ENCODE data around the gene OPCML.

OPCML gene

DNA sequence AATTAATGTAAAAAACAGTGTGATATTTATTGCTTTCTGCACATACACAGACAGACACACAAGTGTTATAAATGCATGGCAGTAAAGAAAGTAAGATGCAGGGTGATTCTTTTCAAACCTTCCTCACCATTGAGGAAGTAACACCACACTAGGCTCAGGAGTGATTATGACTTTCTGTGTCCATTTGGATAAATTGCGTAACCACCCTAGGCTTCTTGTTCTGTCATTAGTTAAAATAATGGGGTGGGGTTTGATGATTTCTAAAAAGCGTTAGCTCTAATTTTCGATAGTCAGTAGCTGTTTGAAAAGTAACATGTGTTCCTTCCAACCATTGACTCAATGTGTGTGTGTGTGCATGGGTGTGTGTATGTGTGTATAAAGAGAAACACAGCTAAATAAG is 1081.7 kb downstream of the OPCML start:
- no peaks in the 10 kb centered on the region; the same call in 1 of the 2 replicates for H3K9me3 ChIP-seq (ENCODE audit: insufficient read depth, low read depth, low read length)

DNA sequence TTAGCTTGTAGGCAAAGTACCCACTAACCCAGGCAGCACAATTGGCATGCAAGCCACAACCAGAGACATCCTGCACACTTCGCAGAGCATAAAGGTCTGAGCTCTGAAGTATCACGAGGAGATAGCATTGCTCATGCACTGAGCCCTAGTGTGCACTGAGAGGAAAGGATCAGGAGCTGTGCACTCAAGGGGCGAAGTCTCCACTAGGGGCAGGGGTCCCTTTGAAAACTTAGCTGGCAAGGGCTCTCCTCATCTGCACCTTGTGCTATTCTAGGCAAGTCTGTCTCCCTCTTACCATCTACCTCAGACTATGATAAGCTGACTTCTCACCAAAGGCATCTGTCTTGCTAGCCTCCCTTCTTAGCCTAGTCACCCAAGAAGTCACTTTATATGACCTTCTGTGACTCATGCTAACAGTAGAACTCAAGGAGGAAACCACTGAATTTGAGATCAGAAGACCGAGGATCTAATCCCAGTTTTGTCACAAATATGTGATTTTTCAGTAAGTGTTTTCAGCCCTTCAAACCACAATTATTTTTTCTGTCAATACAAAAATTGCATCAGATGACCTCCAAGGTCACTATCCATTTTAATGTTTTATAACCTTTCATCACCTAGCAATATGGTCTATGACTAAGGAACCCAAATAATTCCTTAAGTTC is 1083.8 kb downstream of the OPCML start:
- H3K79me2 ChIP-seq (ENCODE audit: insufficient read depth, low read length) = no peaks in the 10 kb centered on the region
- no peaks in the 10 kb centered on the region for H3K36me3 ChIP-seq (ENCODE audit: insufficient read depth, low read length)
- H3K4me3 ChIP-seq (ENCODE audit: low read length, poor library complexity, severe bottlenecking) = no peak overlapping the region
- no peaks in the 10 kb centered on the region for H4K20me1 ChIP-seq (ENCODE audit: insufficient read depth, low read length, poor library complexity, severe bottlenecking)
- H3K4me2 ChIP-seq (ENCODE audit: low read depth, low read length, poor library complexity, severe bottlenecking) = no peak overlapping the region
- no peaks in the 10 kb centered on the region for H3K9me2 ChIP-seq (replicated peaks; ENCODE audit: low read depth, low read length)
- no peak overlapping the region for H2AFZ ChIP-seq (ENCODE audit: low read length)
- no peaks in the 10 kb centered on the region for H3K4me1 ChIP-seq (ENCODE audit: insufficient read depth, low read length, poor library complexity, severe bottlenecking)
- no peaks in the 10 kb centered on the region; the same call in 1 of the 2 replicates for H3K9me3 ChIP-seq (ENCODE audit: insufficient read depth, low read depth, low read length)
- no peaks in the 10 kb centered on the region for H3K27me3 ChIP-seq (ENCODE audit: insufficient read depth, low read length, poor library complexity, severe bottlenecking)
- TF ChIP-seq EZH2phosphoT487 (IDR thresholded peaks at IDR 0.05; ENCODE audit: borderline replicate concordance) = no peak
- TF ChIP-seq, protein P1, sequence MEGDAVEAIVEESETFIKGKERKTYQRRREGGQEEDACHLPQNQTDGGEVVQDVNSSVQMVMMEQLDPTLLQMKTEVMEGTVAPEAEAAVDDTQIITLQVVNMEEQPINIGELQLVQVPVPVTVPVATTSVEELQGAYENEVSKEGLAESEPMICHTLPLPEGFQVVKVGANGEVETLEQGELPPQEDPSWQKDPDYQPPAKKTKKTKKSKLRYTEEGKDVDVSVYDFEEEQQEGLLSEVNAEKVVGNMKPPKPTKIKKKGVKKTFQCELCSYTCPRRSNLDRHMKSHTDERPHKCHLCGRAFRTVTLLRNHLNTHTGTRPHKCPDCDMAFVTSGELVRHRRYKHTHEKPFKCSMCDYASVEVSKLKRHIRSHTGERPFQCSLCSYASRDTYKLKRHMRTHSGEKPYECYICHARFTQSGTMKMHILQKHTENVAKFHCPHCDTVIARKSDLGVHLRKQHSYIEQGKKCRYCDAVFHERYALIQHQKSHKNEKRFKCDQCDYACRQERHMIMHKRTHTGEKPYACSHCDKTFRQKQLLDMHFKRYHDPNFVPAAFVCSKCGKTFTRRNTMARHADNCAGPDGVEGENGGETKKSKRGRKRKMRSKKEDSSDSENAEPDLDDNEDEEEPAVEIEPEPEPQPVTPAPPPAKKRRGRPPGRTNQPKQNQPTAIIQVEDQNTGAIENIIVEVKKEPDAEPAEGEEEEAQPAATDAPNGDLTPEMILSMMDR (conservative IDR thresholded peaks at IDR 0.05; ENCODE audit: low read length) = no peak
- H3K9ac ChIP-seq (ENCODE audit: low read depth, low read length, poor library complexity, severe bottlenecking) = no peak overlapping the region
- H3F3A ChIP-seq (ENCODE audit: low read depth) = no peaks in the 10 kb centered on the region

More for the DNA sequence above, 1081.7 kb downstream of the OPCML start:
- no peak overlapping the region for H3K9ac ChIP-seq (ENCODE audit: low read depth, low read length, poor library complexity, severe bottlenecking)
- H3K9me2 ChIP-seq (replicated peaks; ENCODE audit: low read depth, low read length) = no peaks in the 10 kb centered on the region
- no peaks in the 10 kb centered on the region for H3F3A ChIP-seq (ENCODE audit: low read depth)
- H3K4me2 ChIP-seq (ENCODE audit: low read depth, low read length, poor library complexity, severe bottlenecking) = no peak overlapping the region
- H4K20me1 ChIP-seq (ENCODE audit: insufficient read depth, low read length, poor library complexity, severe bottlenecking) = no peaks in the 10 kb centered on the region
- H3K4me1 ChIP-seq (ENCODE audit: insufficient read depth, low read length, poor library complexity, severe bottlenecking) = no peaks in the 10 kb centered on the region
- no peak for TF ChIP-seq EZH2phosphoT487 (IDR thresholded peaks at IDR 0.05; ENCODE audit: borderline replicate concordance)
- TF ChIP-seq, protein P1 (conservative IDR thresholded peaks at IDR 0.05; ENCODE audit: low read length) = no peak
- H3K27me3 ChIP-seq (ENCODE audit: insufficient read depth, low read length, poor library complexity, severe bottlenecking) = no peaks in the 10 kb centered on the region
- H3K4me3 ChIP-seq (ENCODE audit: low read length, poor library complexity, severe bottlenecking) = no peak overlapping the region
- no peak overlapping the region for H2AFZ ChIP-seq (ENCODE audit: low read length)
- H3K79me2 ChIP-seq (ENCODE audit: insufficient read depth, low read length) = no peaks in the 10 kb centered on the region
- H3K36me3 ChIP-seq (ENCODE audit: insufficient read depth, low read length) = no peaks in the 10 kb centered on the region

DNA sequence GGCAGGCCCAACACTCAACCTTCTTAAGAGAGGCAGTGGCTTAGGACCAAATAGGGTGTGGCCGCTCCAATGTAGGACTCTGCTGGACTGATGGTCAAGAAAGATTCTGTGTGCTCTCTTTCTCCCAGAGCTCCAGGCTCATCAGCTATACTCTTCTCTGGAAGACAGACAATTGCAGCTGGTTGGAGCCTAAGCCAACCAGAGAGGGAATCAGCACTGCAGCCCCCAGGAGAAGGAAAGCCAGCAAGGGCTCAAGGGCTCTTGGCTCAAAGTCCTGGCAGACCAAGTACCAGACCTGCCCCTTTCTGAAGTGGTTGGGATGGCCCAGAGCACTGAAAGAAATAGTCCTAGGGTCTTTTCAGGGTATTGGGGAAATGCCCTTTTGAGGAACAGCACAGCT is 1084.5 kb downstream of the OPCML start:
- Histone ChIP-seq H4K20me1 (ENCODE audit: insufficient read depth, low read length, poor library complexity, severe bottlenecking) (no peaks in the 10 kb centered on the region), H3K9ac (ENCODE audit: low read depth, low read length, poor library complexity, severe bottlenecking) (no peak overlapping the region), H2AFZ (ENCODE audit: low read length) (no peak overlapping the region), H3K79me2 (ENCODE audit: insufficient read depth, low read length) (no peaks in the 10 kb centered on the region), H3K4me1 (ENCODE audit: insufficient read depth, low read length, poor library complexity, severe bottlenecking) (no peaks in the 10 kb centered on the region), H3K4me2 (ENCODE audit: low read depth, low read length, poor library complexity, severe bottlenecking) (no peak overlapping the region), H3K9me2 (replicated peaks; ENCODE audit: low read depth, low read length) (no peaks in the 10 kb centered on the region), H3K4me3 (ENCODE audit: low read length, poor library complexity, severe bottlenecking) (no peak overlapping the region), H3K27me3 (ENCODE audit: insufficient read depth, low read length, poor library complexity, severe bottlenecking) (no peaks in the 10 kb centered on the region), H3K9me3 (ENCODE audit: insufficient read depth, low read depth, low read length) (no peaks in the 10 kb centered on the region; the same call in 1 of the 2 replicates), H3K36me3 (ENCODE audit: insufficient read depth, low read length) (no peaks in the 10 kb centered on the region), H3F3A (ENCODE audit: low read depth) (no peaks in the 10 kb centered on the region)
- no peak for TF ChIP-seq EZH2phosphoT487 (IDR thresholded peaks at IDR 0.05; ENCODE audit: borderline replicate concordance)
- TF ChIP-seq, protein P1 (conservative IDR thresholded peaks at IDR 0.05; ENCODE audit: low read length) = no peak
